Measurements from ENCODE around the gene RASEF. TPM values are rescaled to one million over a fixed set of nuclear protein-coding genes. Genes with fewer than 3 reads are reported as not detected.

Gene RASEF
- total RNA-seq, 2 experiments from 2014 or later, result not detected

DNA sequence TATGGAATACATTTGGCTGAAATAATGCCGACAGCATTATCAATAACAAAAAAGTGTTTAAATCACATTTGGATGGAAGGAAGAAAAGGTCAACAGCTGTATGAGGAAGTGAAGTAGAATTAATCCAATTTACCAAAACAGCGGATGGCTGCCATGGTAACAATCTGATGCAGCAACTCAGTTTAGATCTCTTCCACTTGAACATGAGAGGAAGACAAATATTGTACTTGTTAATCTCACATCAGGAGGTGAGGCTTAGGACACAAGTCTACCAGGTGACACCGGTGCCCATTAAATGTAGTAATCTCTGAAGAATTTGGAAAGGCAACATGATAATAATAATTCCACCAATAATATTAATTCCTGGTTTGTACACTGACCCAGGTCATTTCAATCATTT is 2.4 kb downstream of the RASEF start:
- ChIA-PET CTCF (no interaction called here), POLR2A (no interaction called here)
- ATAC-seq (ENCODE audit: poor library complexity), result no peak
- H3K36me3 Mint-ChIP-seq (ENCODE audit: low read depth), result no peaks in the 10 kb centered on the region
- no peaks in the 10 kb centered on the region for H3K4me1 Mint-ChIP-seq (ENCODE audit: low read depth)
- H3K9me3 Mint-ChIP-seq, result peaks cover 6% of the 10 kb centered on the region
- no peak overlapping the region for H3K4me3 ChIP-seq (ENCODE audit: low read length)
- H3K36me3 ChIP-seq (ENCODE audit: insufficient read depth, low read length), result no peaks in the 10 kb centered on the region
- peaks cover 60% of the 10 kb centered on the region for H3K27me3 Mint-ChIP-seq
- intact Hi-C loops (cut with DNase I, micrococcal nuclease), result no loop called here
- no peak overlapping the region for H3K27ac ChIP-seq (ENCODE audit: low read depth in 1 of 2, low read length in 2 of 2)
- H3K9me3 ChIP-seq (ENCODE audit: control insufficient read depth in 1 of 2, insufficient read depth in 1 of 2, low read length in 2 of 2), result peaks cover 0 to 23% of the 10 kb centered on the region in 2 experiments
- peaks cover 11 to 28% of the 10 kb centered on the region in 2 experiments for H3K27me3 ChIP-seq (ENCODE audit: control insufficient read depth in 1 of 2, insufficient read depth in 2 of 2, low read length in 2 of 2)
- no peak overlapping the region for H3K27ac Mint-ChIP-seq
- H3K4me3 Mint-ChIP-seq, result no peak overlapping the region
- H3K4me1 ChIP-seq (ENCODE audit: insufficient read depth, low read length), result no peaks in the 10 kb centered on the region
- TF ChIP-seq, protein P1, sequence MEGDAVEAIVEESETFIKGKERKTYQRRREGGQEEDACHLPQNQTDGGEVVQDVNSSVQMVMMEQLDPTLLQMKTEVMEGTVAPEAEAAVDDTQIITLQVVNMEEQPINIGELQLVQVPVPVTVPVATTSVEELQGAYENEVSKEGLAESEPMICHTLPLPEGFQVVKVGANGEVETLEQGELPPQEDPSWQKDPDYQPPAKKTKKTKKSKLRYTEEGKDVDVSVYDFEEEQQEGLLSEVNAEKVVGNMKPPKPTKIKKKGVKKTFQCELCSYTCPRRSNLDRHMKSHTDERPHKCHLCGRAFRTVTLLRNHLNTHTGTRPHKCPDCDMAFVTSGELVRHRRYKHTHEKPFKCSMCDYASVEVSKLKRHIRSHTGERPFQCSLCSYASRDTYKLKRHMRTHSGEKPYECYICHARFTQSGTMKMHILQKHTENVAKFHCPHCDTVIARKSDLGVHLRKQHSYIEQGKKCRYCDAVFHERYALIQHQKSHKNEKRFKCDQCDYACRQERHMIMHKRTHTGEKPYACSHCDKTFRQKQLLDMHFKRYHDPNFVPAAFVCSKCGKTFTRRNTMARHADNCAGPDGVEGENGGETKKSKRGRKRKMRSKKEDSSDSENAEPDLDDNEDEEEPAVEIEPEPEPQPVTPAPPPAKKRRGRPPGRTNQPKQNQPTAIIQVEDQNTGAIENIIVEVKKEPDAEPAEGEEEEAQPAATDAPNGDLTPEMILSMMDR (IDR thresholded peaks at IDR 0.05), result no peak
- no peak for DNase-seq

DNA sequence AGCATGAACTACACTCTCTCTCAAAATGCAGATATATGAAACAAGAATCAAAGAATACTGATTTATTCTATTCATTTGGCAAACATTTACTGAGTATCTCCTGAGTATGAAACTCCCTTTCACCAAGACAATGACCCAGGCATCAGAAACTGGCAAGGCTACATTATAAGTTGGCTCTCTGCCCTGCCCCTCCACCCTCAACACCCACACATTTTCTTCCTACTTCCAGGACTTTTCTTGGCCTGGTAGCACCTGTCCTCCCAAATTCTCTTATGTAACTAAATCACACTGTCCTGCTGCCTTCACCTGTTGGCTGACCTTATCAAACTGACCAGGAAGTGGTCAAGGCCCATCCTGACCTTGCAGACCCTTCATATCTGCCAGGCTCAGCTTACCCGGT is 3.5 kb downstream of the RASEF start:
- Histone ChIP-seq H3K9me3 (ENCODE audit: control insufficient read depth in 1 of 2, insufficient read depth in 1 of 2, low read length in 2 of 2) (peaks cover 0 to 23% of the 10 kb centered on the region in 2 experiments), H3K27me3 (ENCODE audit: control insufficient read depth in 1 of 2, insufficient read depth in 2 of 2, low read length in 2 of 2) (peaks cover 11 to 28% of the 10 kb centered on the region in 2 experiments), H3K4me1 (ENCODE audit: insufficient read depth, low read length) (no peaks in the 10 kb centered on the region), H3K4me3 (ENCODE audit: low read length) (no peak overlapping the region), H3K36me3 (ENCODE audit: insufficient read depth, low read length) (no peaks in the 10 kb centered on the region), H3K27ac (ENCODE audit: low read depth in 1 of 2, low read length in 2 of 2) (no peak overlapping the region)
- Mint-ChIP-seq H3K4me1 (ENCODE audit: low read depth) (no peaks in the 10 kb centered on the region), H3K27me3 (peaks cover 51% of the 10 kb centered on the region), H3K9me3 (peaks cover 6% of the 10 kb centered on the region), H3K36me3 (ENCODE audit: low read depth) (no peaks in the 10 kb centered on the region), H3K4me3 (no peak overlapping the region), H3K27ac (no peak overlapping the region)
- POLR2A ChIA-PET, result no interaction called here
- no peak for ATAC-seq (ENCODE audit: poor library complexity)
- intact Hi-C loops (cut with DNase I, micrococcal nuclease), result no loop called here
- TF ChIP-seq, protein P1 (IDR thresholded peaks at IDR 0.05), result no peak
- no peak for DNase-seq
- CTCF ChIA-PET, result no interaction called here

DNA sequence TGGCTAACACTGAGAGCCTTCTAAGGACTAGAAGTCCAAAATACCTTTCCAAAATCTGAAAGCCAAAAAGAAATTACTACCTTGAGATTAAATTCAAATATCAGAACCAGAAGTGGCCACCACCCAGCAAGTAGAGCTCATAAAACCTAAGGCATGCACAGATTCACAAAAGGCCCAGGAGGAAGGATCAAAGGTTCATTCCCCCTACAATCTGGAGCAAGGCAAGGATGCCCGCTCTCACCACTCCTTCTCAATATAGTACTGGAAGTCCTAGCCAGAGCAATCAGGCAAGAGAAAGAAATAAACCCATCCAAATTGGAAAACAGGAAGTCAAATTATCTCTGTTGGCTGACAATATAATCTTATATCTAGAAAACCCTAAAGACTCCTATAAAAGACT is 6.0 kb downstream of the RASEF start:
- ChIA-PET POLR2A (no interaction called here), CTCF (no interaction called here)
- no peaks in the 10 kb centered on the region for H3K4me1 Mint-ChIP-seq (ENCODE audit: low read depth)
- ATAC-seq (ENCODE audit: poor library complexity) (no peak), DNase-seq (no peak)
- no peaks in the 10 kb centered on the region for H3K36me3 Mint-ChIP-seq (ENCODE audit: low read depth)
- peaks cover 36% of the 10 kb centered on the region for H3K27me3 Mint-ChIP-seq
- H3K27ac Mint-ChIP-seq, result no peak overlapping the region
- no peak overlapping the region for H3K4me3 Mint-ChIP-seq
- Histone ChIP-seq H3K4me3 (ENCODE audit: low read length) (no peak overlapping the region), H3K4me1 (ENCODE audit: insufficient read depth, low read length) (no peaks in the 10 kb centered on the region), H3K27me3 (ENCODE audit: control insufficient read depth in 1 of 2, insufficient read depth in 2 of 2, low read length in 2 of 2) (peaks cover 8 to 14% of the 10 kb centered on the region in 2 experiments), H3K36me3 (ENCODE audit: insufficient read depth, low read length) (no peaks in the 10 kb centered on the region), H3K27ac (ENCODE audit: low read depth in 1 of 2, low read length in 2 of 2) (no peak overlapping the region), H3K9me3 (ENCODE audit: control insufficient read depth in 1 of 2, insufficient read depth in 1 of 2, low read length in 2 of 2) (peaks cover 0 to 9% of the 10 kb centered on the region in 2 experiments)
- peaks cover 6% of the 10 kb centered on the region for H3K9me3 Mint-ChIP-seq
- TF ChIP-seq, protein P1 (IDR thresholded peaks at IDR 0.05), result no peak
- intact Hi-C loops (cut with DNase I, micrococcal nuclease), result no loop called here

Measured in CD4-positive, alpha-beta T cell (primary cell).